NCI-H1092 treated with DMSO at 0.1 percent for 48 hours (cell line): ENCODE measurements around the gene GHRHR.

Source experiments
- DNase-seq: peaks from one replicate; lab custom pipeline; 2025; lab: John Stamatoyannopoulos, UW

GHRHR gene

GRCh38 chr7:30963842-30964241, at the start of gene GHRHR:
TSS of gene GHRHR (plus strand) at chr7:30963953. CDS start at chr7:30964069, 116 bp downstream.
- DNase-seq = no peak

- DNase-seq = no peak
These were observed 49.2 kb upstream of the GHRHR start for GRCh38 chr7:30914596-30914995.

- no peak for DNase-seq
These were observed 48.6 kb upstream of the GHRHR start for GRCh38 chr7:30915005-30915601.

- DNase-seq = no peak
These were observed 48.0 kb upstream of the GHRHR start for GRCh38 chr7:30915751-30916150.

DNA sequence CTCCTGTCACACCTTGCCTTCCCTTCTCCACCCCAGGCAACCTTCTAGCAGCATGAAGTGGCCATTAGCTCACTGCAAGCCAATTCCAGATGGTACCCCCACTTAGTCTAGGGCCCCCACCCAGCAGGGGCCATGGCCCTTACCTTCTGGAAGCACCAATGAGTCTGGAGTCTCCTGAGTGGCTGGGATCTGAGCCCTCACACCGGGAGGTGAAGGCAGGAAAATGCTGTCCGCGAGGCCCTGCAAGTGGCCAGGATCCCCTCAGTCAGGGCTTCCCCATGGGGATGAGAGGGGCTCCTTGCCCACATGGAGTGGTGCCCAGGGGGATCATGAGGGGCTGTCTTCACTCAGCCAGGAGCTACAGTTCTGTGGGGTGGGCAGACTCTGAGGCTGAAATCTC, 47.5 kb upstream of the GHRHR start:
- no peak for DNase-seq

DNA sequence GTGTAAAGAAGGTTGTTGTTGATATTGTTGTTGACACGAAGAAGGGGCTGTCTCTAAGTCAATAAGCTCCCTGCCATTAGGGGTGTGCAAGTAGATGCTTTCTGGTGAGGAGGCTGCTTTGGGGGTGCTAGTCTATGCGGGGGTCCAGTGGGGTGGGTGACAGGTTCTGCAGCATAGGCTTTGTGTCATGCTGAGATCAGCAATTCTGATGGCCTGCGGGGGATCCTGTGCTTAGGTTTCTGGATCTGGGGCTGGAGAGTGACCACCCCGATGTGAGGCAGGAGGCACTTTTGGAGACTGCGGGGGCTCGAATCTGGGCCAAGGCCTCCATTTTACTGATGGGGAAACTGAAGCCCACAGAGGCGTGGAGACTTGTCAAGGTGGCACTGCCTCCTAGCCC, 47.0 kb upstream of the GHRHR start:
- DNase-seq = no peak

GRCh38 chr7:30917216-30917893, 46.4 kb upstream of the GHRHR start:
- no peak for DNase-seq

DNA sequence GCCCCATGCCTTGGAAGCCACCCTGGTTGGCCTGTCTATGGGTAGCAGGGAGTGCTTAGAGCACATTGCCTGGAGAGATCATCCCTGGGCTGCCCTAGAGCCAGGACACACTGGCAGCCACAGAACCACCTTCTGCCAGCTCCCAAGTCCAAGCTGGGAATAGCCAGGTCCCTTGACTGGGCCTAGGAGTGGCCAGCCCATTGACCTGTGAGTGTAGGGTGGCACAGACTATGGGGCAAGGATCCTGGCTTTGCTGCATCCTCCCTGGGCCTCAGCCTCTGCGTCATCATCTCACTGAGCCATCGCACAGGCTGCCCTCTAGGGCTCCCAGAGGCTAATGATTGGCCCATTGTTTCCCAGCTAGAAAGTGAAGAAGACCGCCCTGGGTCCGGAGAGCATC, 45.1 kb upstream of the GHRHR start:
- DNase-seq = no peak

DNA sequence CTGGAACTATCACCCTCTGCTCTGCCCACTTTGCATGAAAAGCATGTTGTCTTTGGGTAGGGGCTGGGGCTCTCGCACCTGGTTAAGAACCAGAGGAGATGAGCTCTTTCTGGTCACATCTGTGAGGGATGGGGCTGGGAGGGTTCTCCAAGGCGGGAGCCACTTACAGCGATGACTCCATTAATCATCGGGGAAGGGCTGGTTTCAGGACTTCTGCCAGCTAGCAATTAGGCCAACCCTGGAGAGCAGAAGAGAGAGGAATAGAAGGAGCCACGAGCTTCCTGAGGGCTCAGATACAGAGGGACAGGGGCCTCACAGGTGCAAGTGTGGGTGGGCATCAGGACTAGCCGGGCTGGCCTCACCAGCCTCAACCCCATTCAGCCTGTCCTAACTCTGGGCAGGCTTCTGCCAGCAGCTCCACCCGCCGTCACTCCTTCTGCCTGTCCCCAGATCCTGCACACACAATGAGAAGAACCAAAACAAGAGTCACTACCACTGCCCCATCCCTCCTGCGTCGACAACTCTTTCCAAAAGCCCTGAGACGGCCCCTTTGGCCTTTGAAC, 43.7 kb upstream of the GHRHR start:
- peak; percentile 9 for DNase-seq

DNA sequence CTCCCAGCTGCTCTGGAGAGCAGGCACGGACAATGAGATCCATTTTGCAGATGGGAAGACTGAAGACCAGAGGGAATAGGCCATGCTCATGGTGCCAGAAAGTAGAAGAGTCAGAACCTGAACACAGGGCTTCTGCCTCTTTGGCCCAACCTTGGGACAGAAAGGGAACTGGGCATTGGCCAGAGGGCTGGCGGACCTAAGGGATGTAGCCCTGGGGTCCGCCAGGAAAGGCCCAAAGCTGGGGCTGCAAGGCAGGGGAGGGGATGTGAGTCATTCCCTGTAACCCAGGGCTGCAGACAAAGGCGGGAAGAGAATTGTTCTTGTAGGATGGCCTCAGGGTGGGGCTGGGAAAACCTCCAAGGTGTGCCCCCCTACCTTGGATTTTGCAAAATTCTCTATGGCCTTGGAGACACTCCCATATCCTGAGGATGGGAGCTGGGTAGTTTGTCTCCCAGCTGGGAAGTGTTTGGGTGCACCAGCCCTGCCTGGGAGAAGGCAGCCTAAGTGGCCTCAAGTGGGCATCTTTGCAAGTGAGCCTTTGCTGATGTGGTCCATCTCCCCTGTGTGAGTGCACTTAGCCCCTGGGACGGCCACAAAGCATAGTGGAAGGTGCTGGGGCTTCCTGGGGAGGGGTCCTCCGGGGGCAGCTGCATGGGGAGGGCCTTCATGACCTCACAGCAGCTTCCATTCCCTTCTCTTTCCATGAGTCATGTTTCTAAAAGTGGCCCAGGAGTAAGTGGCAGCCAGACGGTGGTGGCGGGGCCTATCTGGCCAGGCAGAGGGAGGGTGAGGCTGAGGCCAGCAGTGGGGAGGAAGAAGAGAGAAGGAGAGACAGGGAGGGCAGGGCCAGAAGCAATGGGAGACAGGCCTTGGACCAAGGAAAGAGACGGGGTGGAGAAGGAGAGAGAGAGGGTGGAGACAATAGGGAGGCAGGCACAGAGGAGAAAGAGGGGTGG, 42.9 kb upstream of the GHRHR start:
- no peak for DNase-seq

GRCh38 chr7:30921540-30922401, 42.0 kb upstream of the GHRHR start:
- no peak for DNase-seq

- DNase-seq = no peak
These were observed 41.2 kb upstream of the GHRHR start for GRCh38 chr7:30922596-30922995.

- no peak for DNase-seq
These were observed 40.6 kb upstream of the GHRHR start for GRCh38 chr7:30923009-30923773.

DNA sequence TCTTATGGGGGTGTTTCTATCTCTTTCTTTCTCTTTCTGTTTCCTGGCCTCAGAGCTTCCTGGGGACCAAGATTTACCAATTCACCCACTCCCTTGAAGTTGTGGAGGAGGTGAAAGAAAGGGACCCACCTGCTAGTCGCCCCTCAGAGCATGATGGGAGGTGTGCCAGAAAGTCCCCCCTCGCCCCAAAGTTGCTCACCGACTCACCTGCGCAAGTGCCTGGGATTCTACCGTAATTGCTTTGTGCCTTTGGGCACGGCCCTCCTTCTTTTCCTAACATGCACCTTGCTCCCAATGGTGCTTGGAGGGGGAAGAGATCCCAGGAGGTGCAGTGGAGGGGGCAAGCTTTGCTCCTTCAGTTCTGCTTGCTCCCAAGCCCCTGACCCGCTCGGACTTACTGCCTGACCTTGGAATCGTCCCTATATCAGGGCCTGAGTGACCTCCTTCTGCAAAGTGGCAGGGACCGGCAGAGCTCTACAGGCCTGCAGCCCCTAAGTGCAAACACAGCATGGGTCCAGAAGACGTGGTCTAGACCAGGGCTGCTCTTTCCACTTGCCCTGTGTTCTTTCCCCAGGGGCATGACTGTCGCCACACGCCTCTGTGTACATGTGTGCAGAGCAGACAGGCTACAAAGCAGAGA, 39.9 kb upstream of the GHRHR start:
- no peak for DNase-seq

DNA sequence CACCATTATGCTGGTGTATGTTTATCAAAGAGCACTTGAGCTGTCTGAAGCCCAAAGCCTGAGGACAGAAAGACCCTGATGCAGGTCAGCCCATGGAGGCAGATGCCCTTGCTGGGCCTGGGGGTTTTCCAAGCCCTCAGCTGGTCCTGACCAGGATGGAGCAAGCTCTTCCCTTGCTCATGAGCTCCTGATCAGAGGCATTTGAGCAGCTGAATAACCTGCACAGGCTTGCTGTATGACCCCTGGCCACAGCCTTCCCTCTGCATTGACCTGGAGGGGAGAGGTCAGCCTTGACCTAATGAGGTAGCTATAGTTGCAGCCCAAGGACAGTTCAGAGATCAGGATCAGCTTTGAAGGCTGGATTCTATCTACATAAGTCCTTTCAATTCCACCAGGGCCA, 39.1 kb upstream of the GHRHR start:
- no peak for DNase-seq

GRCh38 chr7:30925117-30925516, 38.6 kb upstream of the GHRHR start:
- no peak for DNase-seq

DNA sequence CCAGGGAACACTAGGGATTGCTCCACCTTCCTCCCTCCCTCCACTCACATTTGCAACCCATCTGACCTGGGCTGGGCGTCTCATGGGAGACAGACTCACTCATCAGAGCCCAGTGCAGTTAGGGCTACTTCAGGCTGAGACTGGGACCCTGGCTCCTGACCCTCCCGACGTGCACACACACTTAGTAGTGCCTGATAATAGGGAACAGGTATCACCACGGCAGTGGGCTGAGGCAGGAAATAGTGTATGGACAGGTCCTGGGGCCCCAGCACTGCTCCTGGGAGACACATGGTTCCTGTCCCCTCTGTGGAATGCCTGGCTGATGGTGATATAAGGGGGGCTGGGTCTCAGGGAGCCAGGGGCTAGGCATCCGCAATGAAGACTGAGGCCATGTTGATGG, 37.8 kb upstream of the GHRHR start:
- no peak for DNase-seq

- no peak for DNase-seq
These were observed 37.4 kb upstream of the GHRHR start for GRCh38 chr7:30926313-30926712.

DNA sequence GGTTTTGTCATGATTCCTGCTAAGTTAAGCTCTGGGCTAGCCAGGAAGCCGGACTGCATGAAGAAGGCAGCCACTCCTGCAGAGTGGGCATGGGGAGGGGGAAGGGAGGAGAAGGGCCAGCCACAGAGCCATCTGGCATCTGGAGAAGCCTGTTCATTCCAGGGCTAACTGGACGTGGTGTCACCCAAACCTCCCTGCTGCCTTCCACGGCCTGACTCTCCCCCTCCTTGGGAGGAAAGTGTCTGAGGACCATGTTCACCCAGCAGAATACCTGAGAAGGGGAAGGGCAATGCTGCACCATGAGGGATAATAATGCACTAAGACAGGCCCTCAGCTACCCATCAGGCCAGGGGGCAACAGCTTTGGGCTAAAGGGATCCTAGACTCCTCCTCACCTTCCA, 36.7 kb upstream of the GHRHR start:
- DNase-seq = no peak

- DNase-seq = no peak
These were observed 36.2 kb upstream of the GHRHR start for GRCh38 chr7:30927559-30927958.
